GM12878 (cell line): Measurements from ENCODE around the gene TLE2. TPM values are rescaled to one million over a fixed set of nuclear protein-coding genes. Genes with fewer than 3 reads are reported as not detected.

ENCODE experiments used
- ATF3 ChIP-seq: IDR thresholded peaks from 2 replicates; pipeline ENCODE4 v1.6.1; 2011; ENCODE audit warnings: low read depth, mild to moderate bottlenecking, low read length, moderate library complexity, borderline replicate concordance; ENCODE audit errors: extremely low read depth
- BMI1 ChIP-seq: fragments of 450-650 bp; IDR thresholded peaks from 2 replicates; pipeline ENCODE4 v1.6.1; 2016; ENCODE audit warnings: mild to moderate bottlenecking, moderate library complexity, borderline replicate concordance
- BRCA1 ChIP-seq: IDR thresholded peaks from 2 replicates; pipeline ENCODE4 v1.6.1; 2011; ENCODE audit warnings: low read depth, low read length, improper control_type of control experiment
- CHD4 ChIP-seq: fragments of 200-600 bp; sonication (generic); IDR thresholded peaks from 2 replicates; pipeline ENCODE4 v1.6.1; 2016; ENCODE audit warnings: mild to moderate bottlenecking
- CREB1 ChIP-seq: IDR thresholded peaks from 2 replicates; pipeline ENCODE4 v1.6.1; 2012; ENCODE audit warnings: low read depth, mild to moderate bottlenecking, inconsistent platforms
- EED ChIP-seq: sonication (generic); IDR thresholded peaks from 2 replicates; pipeline ENCODE4 v1.6.1; 2016; ENCODE audit warnings: antibody characterized with exemption, low read depth
- EGR1 ChIP-seq, 2 experiments: IDR thresholded peaks; 1 replicate in 1 of 2; 2 replicates in 1 of 2; pipeline ENCODE4 v1.6.1; 2011 to 2012; ENCODE audit warnings: low read depth in 2 of 2, low read length in 2 of 2, borderline replicate concordance in 1 of 2, mild to moderate bottlenecking in 1 of 2, moderate library complexity in 1 of 2
- ESRRA ChIP-seq: IDR thresholded peaks from 2 replicates; pipeline ENCODE4 v1.6.1; 2012; ENCODE audit warnings: mild to moderate bottlenecking, low read length, improper control_type of control experiment
- GABPA ChIP-seq: IDR thresholded peaks from 2 replicates; pipeline ENCODE4 v1.6.1; 2014; ENCODE audit warnings: antibody characterized with exemption, low read depth, mild to moderate bottlenecking, inconsistent platforms
- IRF4 ChIP-seq: IDR thresholded peaks from 2 replicates; pipeline ENCODE4 v1.6.1; 2011; ENCODE audit warnings: low read depth, low read length
- MEF2B ChIP-seq: fragments of 450-650 bp; IDR thresholded peaks from 2 replicates; pipeline ENCODE4 v1.6.1; 2018; ENCODE audit warnings: mild to moderate bottlenecking, moderate library complexity; ENCODE audit not compliant: partially characterized antibody, poor library complexity, severe bottlenecking
- NFXL1 ChIP-seq: fragments of 450-650 bp; IDR thresholded peaks from 2 replicates; pipeline ENCODE4 v1.6.1; 2017; ENCODE audit warnings: antibody characterized with exemption, mild to moderate bottlenecking, borderline replicate concordance
- PAX5 ChIP-seq: IDR thresholded peaks from 2 replicates; pipeline ENCODE4 v1.6.1; 2011; ENCODE audit warnings: low read depth, low read length, borderline replicate concordance
- RELB ChIP-seq: fragments of 450-650 bp; IDR thresholded peaks from 2 replicates; pipeline ENCODE4 v1.6.1; 2017; ENCODE audit warnings: low read depth, mild to moderate bottlenecking, moderate library complexity
- RFX5 ChIP-seq: IDR thresholded peaks from 2 replicates; pipeline ENCODE4 v1.6.1; 2011; ENCODE audit warnings: low read depth, low read length, improper control_type of control experiment
- SMC3 ChIP-seq: IDR thresholded peaks from 2 replicates; pipeline ENCODE4 v1.6.1; 2011; ENCODE audit warnings: low read length, improper control_type of control experiment, borderline replicate concordance
- SP1 ChIP-seq: IDR thresholded peaks from one replicate; pipeline ENCODE4 v1.6.1; 2011; ENCODE audit warnings: low read depth, low read length
- STAT3 ChIP-seq: IDR thresholded peaks from 2 replicates; pipeline ENCODE4 v1.6.1; 2011; ENCODE audit warnings: low read depth, low read length, improper control_type of control experiment
- USF2 ChIP-seq: IDR thresholded peaks from 2 replicates; pipeline ENCODE4 v1.6.1; 2011; ENCODE audit warnings: low read depth, low read length, improper control_type of control experiment, borderline replicate concordance
- ZBED1 ChIP-seq: IDR thresholded peaks from 2 replicates; pipeline ENCODE4 v1.6.1; 2016; ENCODE audit warnings: borderline replicate concordance
- ZBTB11 ChIP-seq: fragments of 450-650 bp; formaldehyde crosslinking; IDR thresholded peaks from 2 replicates; pipeline ENCODE4 v1.5.0; 2022; ENCODE audit warnings: mild to moderate bottlenecking, missing genetic modification characterization
- ZNF274 ChIP-seq: IDR thresholded peaks from one replicate; pipeline ENCODE4 v1.8.0; 2011; ENCODE audit not compliant: insufficient read length, insufficient read depth
- polyA plus RNA-seq, 11 experiments: library from polyadenylated mRNA; depleted of rRNA in 4 of 11; unstranded in 6 of 11; stranded (reverse) in 5 of 11; fragments of >200 nt; fragmentation: Nextera tagmentation in 4 of 11; fragmentation: Illumina TruSeq in 1 of 11; extraction: Ambion mirVana in 4 of 11; extraction: Trizol in 1 of 11; gene quantifications; 1 replicate in 1 of 11; 2 replicates in 10 of 11; pipeline versions ENCODE4 v1.2.1 to v1.2.3, GENCODE V29; 2011 to 2016; ENCODE audit warnings: inconsistent platforms in 2 of 11, missing spikeins in 2 of 11, low read depth in 1 of 11
- total RNA-seq, 4 experiments: library from RNA; depleted of rRNA in 3 of 4; stranded (reverse); fragments of >200 nt in 3 of 4; fragmentation: Illumina TruSeq in 1 of 4; extraction: Trizol in 1 of 4; gene quantifications; 2 replicates each; pipeline versions ENCODE4 v1.2.1 to v1.2.3, GENCODE V29; 2013 to 2021

TLE2 gene
- total and polyA plus RNA-seq, 10 of the 15 experiments (the other 5 are each of a cell fraction or from before 2014, with no cell fraction given), result 0.05 to 0.21 (median 0.11) TPM; not detected in 5

- TF ChIP-seq RELB, result no peak
- TF ChIP-seq BRCA1, result no peak
- TF ChIP-seq ZBED1, result no peak
- no peak for TF ChIP-seq CHD4
- no peak for TF ChIP-seq IRF4
- TF ChIP-seq ESRRA, result no peak
- 0 out of 2 replicates have a peak, but pooled peaks have one; percentile 45 for TF ChIP-seq PAX5
- peak; percentile 47; the same call in 1 of the 2 replicates for TF ChIP-seq CREB1
- peak; percentile 72 for TF ChIP-seq USF2
- TF ChIP-seq EED, result no peak
- peak; percentile 65 for TF ChIP-seq MEF2B
- TF ChIP-seq BMI1, result no peak
- peak; percentile 93 for TF ChIP-seq SP1
- no peak for TF ChIP-seq STAT3
- TF ChIP-seq RFX5, result no peak
- peak; percentile 44; the same call in 1 of the 2 replicates for TF ChIP-seq ATF3
- TF ChIP-seq GABPA, result no peak
- TF ChIP-seq SMC3, result no peak
- TF ChIP-seq EGR1 (IDR thresholded peaks at IDR 0.05; ENCODE audit: borderline replicate concordance in 1 of 2, low read depth in 2 of 2, low read length in 2 of 2), result peak in 1 of 2 experiments; percentile 20; a peak in 1 of 3 replicates
- no peak for TF ChIP-seq NFXL1
- TF ChIP-seq ZNF274, result no peak
- no peak for TF ChIP-seq ZBTB11 (CRISPR knock-in tag)
Observed at GRCh38 chr19:2977001-2977745, 51.9 kb downstream of the TLE2 start, which contains the start of gene TLE6 (continued).
